ENCODE data around the gene ITPR2. TPM values are rescaled to one million over a fixed set of nuclear protein-coding genes. Genes with fewer than 3 reads are reported as not detected.
"Not testable (repeated sequence)": the region's sequence is repeated elsewhere in the genome, so short reads cannot be mapped to it uniquely, and the experiment has no call there.

The ITPR2 gene
- polyA plus RNA-seq, 2 of the 4 experiments (the other 2 are of a cell fraction): 3.1 to 8.1 TPM

DNA sequence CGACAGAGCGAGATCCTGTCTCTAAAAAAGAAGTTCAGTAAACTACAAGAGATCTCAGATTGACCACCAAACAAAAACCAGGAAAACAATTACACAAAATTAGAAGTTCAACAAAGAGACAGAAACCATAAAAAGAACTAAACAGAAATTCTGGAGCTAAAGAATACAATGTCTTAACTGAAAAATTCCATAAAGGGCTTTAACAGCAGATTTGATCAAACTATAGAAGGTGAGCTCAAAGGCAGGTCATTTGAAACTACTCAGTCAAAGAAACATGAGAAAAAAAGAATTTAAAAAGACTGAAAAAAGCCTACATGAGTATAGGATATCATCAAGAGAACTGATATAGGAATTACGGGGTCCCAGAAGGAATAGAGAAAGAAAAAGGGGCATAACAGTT lies 71.2 kb downstream of the ITPR2 start:
- DNase-seq (ENCODE audit: low read depth in 1 of 2, low spot score in 1 of 2): no peak

DNA sequence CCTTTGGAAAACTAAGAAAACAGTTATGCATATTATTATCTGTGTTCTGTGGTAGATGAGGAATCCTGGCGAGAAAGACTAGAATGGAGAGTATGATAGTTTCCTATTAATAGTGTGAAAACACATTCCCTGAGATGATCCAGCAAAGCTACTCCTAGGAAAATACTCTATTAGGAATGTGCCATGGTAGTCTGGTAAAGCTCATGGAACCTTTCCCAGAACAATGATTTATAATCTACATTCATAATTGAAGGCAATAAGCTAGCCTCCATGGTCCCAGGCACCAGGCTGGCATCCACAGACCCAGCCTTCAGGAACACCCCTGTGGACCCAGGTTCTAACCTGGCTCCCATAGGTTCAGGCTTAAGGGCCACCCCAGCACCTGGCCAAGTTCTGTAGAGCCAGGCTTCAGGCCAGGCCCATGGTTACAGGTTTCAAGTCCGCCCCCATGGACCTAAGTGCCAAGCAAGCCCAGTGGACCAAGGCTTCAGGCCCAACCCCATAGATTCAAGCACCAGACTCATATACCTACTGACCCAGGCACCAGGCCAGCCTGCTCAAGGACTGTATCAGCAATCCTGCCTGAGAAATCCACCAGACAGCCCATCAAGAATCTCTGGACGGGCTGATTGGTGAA lies 72.2 kb downstream of the ITPR2 start:
- TF ChIP-seq ZC3H11A (IDR thresholded peaks at IDR 0.05) (no peak), HOXB5 (CRISPR knock-in tag; IDR thresholded peaks at IDR 0.05) (no peak), PHF8 (IDR thresholded peaks at IDR 0.05; ENCODE audit: borderline replicate concordance, low read depth) (no peak), HDAC2 (IDR thresholded peaks at IDR 0.05) (no peak), NR3C1 (IDR thresholded peaks at IDR 0.05) (no peak), HEYL (CRISPR knock-in tag; IDR thresholded peaks at IDR 0.05) (no peak), CBX2 (IDR thresholded peaks at IDR 0.05; ENCODE audit: borderline replicate concordance, low read depth) (no peak), HOXB13 (CRISPR knock-in tag; IDR thresholded peaks at IDR 0.05; ENCODE audit: low read depth) (no peak), JUNB (IDR thresholded peaks at IDR 0.05) (no peak)
- TF ChIP-seq, protein P1, sequence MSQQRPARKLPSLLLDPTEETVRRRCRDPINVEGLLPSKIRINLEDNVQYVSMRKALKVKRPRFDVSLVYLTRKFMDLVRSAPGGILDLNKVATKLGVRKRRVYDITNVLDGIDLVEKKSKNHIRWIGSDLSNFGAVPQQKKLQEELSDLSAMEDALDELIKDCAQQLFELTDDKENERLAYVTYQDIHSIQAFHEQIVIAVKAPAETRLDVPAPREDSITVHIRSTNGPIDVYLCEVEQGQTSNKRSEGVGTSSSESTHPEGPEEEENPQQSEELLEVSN (IDR thresholded peaks at IDR 0.05; ENCODE audit: borderline replicate concordance, low read depth): no peak
- DNase-seq (ENCODE audit: low read depth in 1 of 2, low spot score in 1 of 2): no peak
- POLR2A ChIA-PET: no interaction called here
- Histone ChIP-seq H3K4me3 (no peak overlapping the region), H3K4me1 (no peaks in the 10 kb centered on the region), H3K9me3 (peaks cover 21% of the 10 kb centered on the region), H3K4me2 (no peak overlapping the region), H3K27ac (no peak overlapping the region)
- CTCF ChIA-PET: no interaction called here
- ATAC-seq: no peak
- FAIRE-seq: no peak
- WGBS (ENCODE audit: missing lambda C conversion rate): 81% methylated on average over 3 of the region's 3 CpGs

More for the DNA sequence above, 71.2 kb downstream of the ITPR2 start:
- 75% methylated on average over 3 of the region's 3 CpGs for WGBS (ENCODE audit: missing lambda C conversion rate)
- Histone ChIP-seq H3K9me3 (peaks cover 21% of the 10 kb centered on the region), H3K4me2 (no peak overlapping the region), H3K27ac (no peak overlapping the region), H3K4me3 (no peak overlapping the region), H3K4me1 (no peaks in the 10 kb centered on the region)
- ChIA-PET POLR2A (no interaction called here), CTCF (interaction anchor here (0.7 to 1.4 kb wide), 2 partner anchors 12 to 220 kb away, joined by 3 to 4 read pairs; no protein-coding TSS in a partner anchor)
- ATAC-seq: no peak
- TF ChIP-seq MAFK (IDR thresholded peaks at IDR 0.05; ENCODE audit: partially characterized antibody): no peak
- TF ChIP-seq, protein P2, sequence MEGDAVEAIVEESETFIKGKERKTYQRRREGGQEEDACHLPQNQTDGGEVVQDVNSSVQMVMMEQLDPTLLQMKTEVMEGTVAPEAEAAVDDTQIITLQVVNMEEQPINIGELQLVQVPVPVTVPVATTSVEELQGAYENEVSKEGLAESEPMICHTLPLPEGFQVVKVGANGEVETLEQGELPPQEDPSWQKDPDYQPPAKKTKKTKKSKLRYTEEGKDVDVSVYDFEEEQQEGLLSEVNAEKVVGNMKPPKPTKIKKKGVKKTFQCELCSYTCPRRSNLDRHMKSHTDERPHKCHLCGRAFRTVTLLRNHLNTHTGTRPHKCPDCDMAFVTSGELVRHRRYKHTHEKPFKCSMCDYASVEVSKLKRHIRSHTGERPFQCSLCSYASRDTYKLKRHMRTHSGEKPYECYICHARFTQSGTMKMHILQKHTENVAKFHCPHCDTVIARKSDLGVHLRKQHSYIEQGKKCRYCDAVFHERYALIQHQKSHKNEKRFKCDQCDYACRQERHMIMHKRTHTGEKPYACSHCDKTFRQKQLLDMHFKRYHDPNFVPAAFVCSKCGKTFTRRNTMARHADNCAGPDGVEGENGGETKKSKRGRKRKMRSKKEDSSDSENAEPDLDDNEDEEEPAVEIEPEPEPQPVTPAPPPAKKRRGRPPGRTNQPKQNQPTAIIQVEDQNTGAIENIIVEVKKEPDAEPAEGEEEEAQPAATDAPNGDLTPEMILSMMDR (IDR thresholded peaks at IDR 0.05): no peak
- no peak for FAIRE-seq

DNA sequence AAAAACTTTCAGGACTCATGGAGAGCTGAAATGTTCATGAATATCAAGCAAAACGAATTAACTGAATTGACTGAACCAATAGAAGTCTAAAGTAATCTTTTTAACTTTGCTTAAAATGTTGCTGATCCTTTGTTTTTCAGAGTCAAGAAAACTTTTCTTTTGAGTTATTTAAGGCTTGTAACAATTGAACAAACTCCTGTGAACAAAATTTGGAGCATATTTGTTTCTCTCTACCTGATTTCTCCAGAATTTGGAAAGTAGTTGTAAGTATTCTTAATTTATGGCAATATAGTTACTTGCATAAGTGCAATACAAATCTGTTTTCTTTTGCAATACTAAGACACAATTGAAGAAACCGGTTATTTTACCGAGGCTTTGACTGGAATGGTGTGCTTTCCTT lies 77.6 kb downstream of the ITPR2 start:
- POLR2A ChIA-PET; ATAC-seq; FAIRE-seq; H3K4me3 ChIP-seq; CTCF ChIA-PET; H3K4me2 ChIP-seq; DNase-seq (ENCODE audit: low read depth in 1 of 2, low spot score in 1 of 2); H3K9me3 ChIP-seq; H3K27ac ChIP-seq; H3K4me1 ChIP-seq: not testable (repeated sequence)
- 72% methylated on average over 3 of the region's 3 CpGs for WGBS (ENCODE audit: missing lambda C conversion rate)

DNA sequence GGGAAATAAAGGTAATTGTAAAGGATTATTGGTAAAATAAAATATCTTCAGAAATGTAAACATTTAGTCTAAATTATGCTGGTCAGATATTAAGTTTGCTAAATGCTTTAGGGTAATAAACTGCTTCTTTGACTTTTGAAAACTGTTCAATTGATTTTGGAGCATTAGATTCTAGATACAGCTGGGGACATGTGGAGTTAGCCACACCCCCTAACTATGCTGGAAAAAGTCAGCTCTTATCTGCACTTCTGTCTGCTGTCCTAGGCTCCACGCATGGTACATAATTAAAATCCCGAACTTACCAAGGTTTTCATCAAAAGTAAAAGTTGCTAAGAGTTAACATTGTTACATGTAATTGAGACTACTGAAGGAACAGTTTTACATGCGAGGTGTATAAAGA lies 78.8 kb downstream of the ITPR2 start:
- Histone ChIP-seq H3K27ac (no peak overlapping the region), H3K4me3 (no peak overlapping the region), H3K4me2 (no peak overlapping the region), H3K9me3 (no peaks in the 10 kb centered on the region), H3K4me1 (peaks cover 8% of the 10 kb centered on the region; the same call in 2 of the 3 replicates)
- CTCF ChIA-PET: no interaction called here
- no peak for FAIRE-seq
- POLR2A ChIA-PET: no interaction called here
- WGBS (ENCODE audit: missing lambda C conversion rate): 83% methylated on average over 3 of the region's 3 CpGs
- no peak for DNase-seq (ENCODE audit: low read depth in 1 of 2, low spot score in 1 of 2)
- ATAC-seq: no peak
- no peak for TF ChIP-seq CHD2 (IDR thresholded peaks at IDR 0.05; ENCODE audit: low read length, partially characterized antibody)
- no peak for TF ChIP-seq EHF (CRISPR knock-in tag; IDR thresholded peaks at IDR 0.05)
- TF ChIP-seq, protein P3, sequence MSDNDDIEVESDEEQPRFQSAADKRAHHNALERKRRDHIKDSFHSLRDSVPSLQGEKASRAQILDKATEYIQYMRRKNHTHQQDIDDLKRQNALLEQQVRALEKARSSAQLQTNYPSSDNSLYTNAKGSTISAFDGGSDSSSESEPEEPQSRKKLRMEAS (IDR thresholded peaks at IDR 0.05): no peak
- no peak for TF ChIP-seq MYC (IDR thresholded peaks at IDR 0.05; ENCODE audit: borderline replicate concordance, low read length)
- TF ChIP-seq, protein P4, sequence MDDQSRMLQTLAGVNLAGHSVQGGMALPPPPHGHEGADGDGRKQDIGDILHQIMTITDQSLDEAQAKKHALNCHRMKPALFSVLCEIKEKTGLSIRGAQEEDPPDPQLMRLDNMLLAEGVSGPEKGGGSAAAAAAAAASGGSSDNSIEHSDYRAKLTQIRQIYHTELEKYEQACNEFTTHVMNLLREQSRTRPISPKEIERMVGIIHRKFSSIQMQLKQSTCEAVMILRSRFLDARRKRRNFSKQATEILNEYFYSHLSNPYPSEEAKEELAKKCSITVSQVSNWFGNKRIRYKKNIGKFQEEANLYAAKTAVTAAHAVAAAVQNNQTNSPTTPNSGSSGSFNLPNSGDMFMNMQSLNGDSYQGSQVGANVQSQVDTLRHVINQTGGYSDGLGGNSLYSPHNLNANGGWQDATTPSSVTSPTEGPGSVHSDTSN (IDR thresholded peaks at IDR 0.05): no peak
- TF ChIP-seq ZSCAN20 (CRISPR knock-in tag; IDR thresholded peaks at IDR 0.05): no peak
- no peak for TF ChIP-seq MAFK (IDR thresholded peaks at IDR 0.05; ENCODE audit: partially characterized antibody)
- TF ChIP-seq RFX5 (IDR thresholded peaks at IDR 0.05): no peak
- TF ChIP-seq, protein P5, sequence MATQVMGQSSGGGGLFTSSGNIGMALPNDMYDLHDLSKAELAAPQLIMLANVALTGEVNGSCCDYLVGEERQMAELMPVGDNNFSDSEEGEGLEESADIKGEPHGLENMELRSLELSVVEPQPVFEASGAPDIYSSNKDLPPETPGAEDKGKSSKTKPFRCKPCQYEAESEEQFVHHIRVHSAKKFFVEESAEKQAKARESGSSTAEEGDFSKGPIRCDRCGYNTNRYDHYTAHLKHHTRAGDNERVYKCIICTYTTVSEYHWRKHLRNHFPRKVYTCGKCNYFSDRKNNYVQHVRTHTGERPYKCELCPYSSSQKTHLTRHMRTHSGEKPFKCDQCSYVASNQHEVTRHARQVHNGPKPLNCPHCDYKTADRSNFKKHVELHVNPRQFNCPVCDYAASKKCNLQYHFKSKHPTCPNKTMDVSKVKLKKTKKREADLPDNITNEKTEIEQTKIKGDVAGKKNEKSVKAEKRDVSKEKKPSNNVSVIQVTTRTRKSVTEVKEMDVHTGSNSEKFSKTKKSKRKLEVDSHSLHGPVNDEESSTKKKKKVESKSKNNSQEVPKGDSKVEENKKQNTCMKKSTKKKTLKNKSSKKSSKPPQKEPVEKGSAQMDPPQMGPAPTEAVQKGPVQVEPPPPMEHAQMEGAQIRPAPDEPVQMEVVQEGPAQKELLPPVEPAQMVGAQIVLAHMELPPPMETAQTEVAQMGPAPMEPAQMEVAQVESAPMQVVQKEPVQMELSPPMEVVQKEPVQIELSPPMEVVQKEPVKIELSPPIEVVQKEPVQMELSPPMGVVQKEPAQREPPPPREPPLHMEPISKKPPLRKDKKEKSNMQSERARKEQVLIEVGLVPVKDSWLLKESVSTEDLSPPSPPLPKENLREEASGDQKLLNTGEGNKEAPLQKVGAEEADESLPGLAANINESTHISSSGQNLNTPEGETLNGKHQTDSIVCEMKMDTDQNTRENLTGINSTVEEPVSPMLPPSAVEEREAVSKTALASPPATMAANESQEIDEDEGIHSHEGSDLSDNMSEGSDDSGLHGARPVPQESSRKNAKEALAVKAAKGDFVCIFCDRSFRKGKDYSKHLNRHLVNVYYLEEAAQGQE (IDR thresholded peaks at IDR 0.05): no peak
- TF ChIP-seq, protein P2 (IDR thresholded peaks at IDR 0.05): no peak

Data from A549 (cell line).